ENCODE data around the gene OR52H1. TPM values are rescaled to one million over a fixed set of nuclear protein-coding genes. Genes with fewer than 3 reads are reported as not detected.
"Not testable (repeated sequence)": the region's sequence is repeated elsewhere in the genome, so short reads cannot be mapped to it uniquely, and the experiment has no call there.

Gene OR52H1
- total RNA-seq (0.05 TPM), polyA plus RNA-seq (not detected)
- long read RNA-seq, donor 1 = 0 reads
- long read RNA-seq, donor 2 = 0 reads
- long read RNA-seq, donor 3 = 0 reads
- long read RNA-seq, donor 4 = 0 reads
- long read RNA-seq, donor 5 = 0 reads
- long read RNA-seq, donor 6 = 0 reads
- long read RNA-seq, donor 7 = 0 reads
- long read RNA-seq, donor 8 = 0 reads
- long read RNA-seq, donor 9 = 0 reads
- long read RNA-seq, donor 10 = 0 reads

GRCh38 chr11:5548440-5548839, at the start of gene OR52H1:
Gene OR52H1, minus strand, starts transcription at chr11:5548540. Its CDS starts 3,035 bp downstream, at chr11:5545505.
- Histone ChIP-seq H3K4me3 (ENCODE audit: low read length in 2 of 2) (no peak within 1 kb of the TSS), H3K36me3 (ENCODE audit: control insufficient read depth in 2 of 2, insufficient read depth in 2 of 2, low read length in 1 of 2) (no peaks in the 10 kb centered on the region), H3K4me1 (ENCODE audit: control insufficient read depth in 2 of 2, insufficient read depth in 2 of 2, low read length in 2 of 2) (no peaks in the 10 kb centered on the region), H3K9me3 (ENCODE audit: control insufficient read depth in 2 of 2, insufficient read depth in 1 of 2, low read length in 1 of 2) (no peaks in the 10 kb centered on the region), H3K27ac (ENCODE audit: low read depth in 1 of 2, low read length in 1 of 2) (no peak within 1 kb of the TSS), H3K27me3 (ENCODE audit: control insufficient read depth in 2 of 2, insufficient read depth in 1 of 2, low read length in 1 of 2) (no peaks in the 10 kb centered on the region)
- 91% methylated on average over 1 of the region's 1 CpG for WGBS
- no peak for DNase-seq (ENCODE audit: low read depth in 6 of 9, low spot score in 9 of 9)

DNA sequence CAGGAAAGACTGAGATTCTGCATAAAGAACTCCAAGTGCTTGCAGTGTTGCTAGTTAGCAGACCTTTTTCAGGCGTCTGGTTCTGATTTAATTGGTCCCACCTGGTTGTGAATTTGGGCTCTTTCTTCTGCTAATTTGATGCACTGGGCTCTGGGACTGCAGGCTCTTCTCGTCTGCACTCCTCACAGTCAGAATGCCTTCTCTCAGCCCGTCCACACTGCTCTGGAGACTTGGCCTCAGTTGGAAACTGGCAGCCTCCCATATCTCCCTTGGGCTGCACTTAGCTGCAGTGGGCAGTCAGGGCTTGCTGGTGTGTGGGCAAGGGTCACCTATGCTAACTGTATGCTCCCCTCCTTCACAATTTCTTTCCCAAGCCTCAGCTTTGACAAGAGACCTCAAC, 49.6 kb upstream of the OR52H1 start:
- H3K9me3 ChIP-seq (ENCODE audit: control insufficient read depth in 2 of 2, insufficient read depth in 1 of 2, low read length in 1 of 2) = no peaks in the 10 kb centered on the region
- no peaks in the 10 kb centered on the region for H3K27me3 ChIP-seq (ENCODE audit: control insufficient read depth in 2 of 2, insufficient read depth in 1 of 2, low read length in 1 of 2)
- WGBS = 96% methylated on average over 3 of the region's 3 CpGs
- peaks cover 0 to 7% of the 10 kb centered on the region in 2 donors for H3K4me1 ChIP-seq (ENCODE audit: control insufficient read depth in 2 of 2, insufficient read depth in 2 of 2, low read length in 2 of 2)
- no peak for DNase-seq (ENCODE audit: low read depth in 6 of 9, low spot score in 9 of 9)
- no peaks in the 10 kb centered on the region for H3K36me3 ChIP-seq (ENCODE audit: control insufficient read depth in 2 of 2, insufficient read depth in 2 of 2, low read length in 1 of 2)
- H3K4me3 ChIP-seq (ENCODE audit: low read length in 2 of 2) = no peak overlapping the region
- H3K27ac ChIP-seq (ENCODE audit: low read depth in 1 of 2, low read length in 1 of 2) = no peak overlapping the region

GRCh38 chr11:5596607-5597201, 48.4 kb upstream of the OR52H1 start, which contains the start of gene TRIM6:
Gene TRIM6, plus strand, starts transcription at chr11:5596637. Its CDS starts 261 bp downstream, at chr11:5596898.
- peaks cover 0 to 7% of the 10 kb centered on the region in 2 donors for H3K4me1 ChIP-seq (ENCODE audit: control insufficient read depth in 2 of 2, insufficient read depth in 2 of 2, low read length in 2 of 2)
- H3K36me3 ChIP-seq (ENCODE audit: control insufficient read depth in 2 of 2, insufficient read depth in 2 of 2, low read length in 1 of 2) = no peaks in the 10 kb centered on the region
- H3K27ac ChIP-seq (ENCODE audit: low read depth in 1 of 2, low read length in 1 of 2) = no peak within 1 kb of the TSS
- H3K4me3 ChIP-seq (ENCODE audit: low read length in 2 of 2) = peak within 1 kb of the TSS; percentile 26 to 37
- DNase-seq (ENCODE audit: low read depth in 6 of 9, low spot score in 9 of 9) = peak in 5 of 9 donors; percentile 3 to 42 (median 12)
- H3K9me3 ChIP-seq (ENCODE audit: control insufficient read depth in 2 of 2, insufficient read depth in 1 of 2, low read length in 1 of 2) = no peaks in the 10 kb centered on the region
- H3K27me3 ChIP-seq (ENCODE audit: control insufficient read depth in 2 of 2, insufficient read depth in 1 of 2, low read length in 1 of 2) = no peaks in the 10 kb centered on the region
- WGBS = 12% methylated on average over 20 of the region's 20 CpGs

- H3K4me3 ChIP-seq (ENCODE audit: low read length in 2 of 2) = no peak overlapping the region
- peaks cover 0 to 7% of the 10 kb centered on the region in 2 donors for H3K4me1 ChIP-seq (ENCODE audit: control insufficient read depth in 2 of 2, insufficient read depth in 2 of 2, low read length in 2 of 2)
- no peaks in the 10 kb centered on the region for H3K9me3 ChIP-seq (ENCODE audit: control insufficient read depth in 2 of 2, insufficient read depth in 1 of 2, low read length in 1 of 2)
- H3K36me3 ChIP-seq (ENCODE audit: control insufficient read depth in 2 of 2, insufficient read depth in 2 of 2, low read length in 1 of 2) = no peaks in the 10 kb centered on the region
- H3K27me3 ChIP-seq (ENCODE audit: control insufficient read depth in 2 of 2, insufficient read depth in 1 of 2, low read length in 1 of 2) = no peaks in the 10 kb centered on the region
- no peak for DNase-seq (ENCODE audit: low read depth in 6 of 9, low spot score in 9 of 9)
- WGBS = 67% methylated on average over 1 of the region's 1 CpG
- H3K27ac ChIP-seq (ENCODE audit: low read depth in 1 of 2, low read length in 1 of 2) = no peak overlapping the region
These were observed 44.8 kb upstream of the OR52H1 start for GRCh38 chr11:5593146-5593545.

DNA sequence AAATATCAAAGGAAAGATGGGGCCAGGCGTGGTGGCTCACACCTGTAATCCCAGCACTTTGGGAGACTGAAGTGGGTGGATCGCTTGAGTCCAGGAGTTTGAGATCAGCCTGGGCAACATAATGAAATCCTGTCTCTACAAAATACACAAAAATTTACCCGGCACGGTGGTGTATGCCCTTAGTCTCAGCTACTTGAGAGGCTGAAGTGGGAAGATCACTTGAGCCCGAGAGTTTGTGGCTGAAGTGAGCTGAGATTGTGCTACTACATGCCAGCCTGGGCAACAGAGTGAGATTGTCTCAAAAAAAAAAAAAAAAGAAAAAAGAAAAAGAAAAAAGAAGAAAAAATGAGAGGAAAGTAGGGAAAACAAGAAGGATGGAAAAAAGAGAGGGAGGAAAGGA, 44.3 kb upstream of the OR52H1 start:
- Histone ChIP-seq H3K27ac (ENCODE audit: low read depth in 1 of 2, low read length in 1 of 2) (no peak overlapping the region), H3K27me3 (ENCODE audit: control insufficient read depth in 2 of 2, insufficient read depth in 1 of 2, low read length in 1 of 2) (no peaks in the 10 kb centered on the region), H3K9me3 (ENCODE audit: control insufficient read depth in 2 of 2, insufficient read depth in 1 of 2, low read length in 1 of 2) (no peaks in the 10 kb centered on the region), H3K4me1 (ENCODE audit: control insufficient read depth in 2 of 2, insufficient read depth in 2 of 2, low read length in 2 of 2) (peaks cover 0 to 7% of the 10 kb centered on the region in 2 donors), H3K4me3 (ENCODE audit: low read length in 2 of 2) (no peak overlapping the region), H3K36me3 (ENCODE audit: control insufficient read depth in 2 of 2, insufficient read depth in 2 of 2, low read length in 1 of 2) (no peaks in the 10 kb centered on the region)
- DNase-seq (ENCODE audit: low read depth in 6 of 9, low spot score in 9 of 9) = no peak
- 96% methylated on average over 5 of the region's 5 CpGs for WGBS

GRCh38 chr11:5591613-5592012, 43.3 kb upstream of the OR52H1 start:
- Histone ChIP-seq H3K27ac (ENCODE audit: low read depth in 1 of 2, low read length in 1 of 2) (no peak overlapping the region), H3K36me3 (ENCODE audit: control insufficient read depth in 2 of 2, insufficient read depth in 2 of 2, low read length in 1 of 2) (no peaks in the 10 kb centered on the region), H3K9me3 (ENCODE audit: control insufficient read depth in 2 of 2, insufficient read depth in 1 of 2, low read length in 1 of 2) (no peaks in the 10 kb centered on the region), H3K4me3 (ENCODE audit: low read length in 2 of 2) (no peak overlapping the region), H3K27me3 (ENCODE audit: control insufficient read depth in 2 of 2, insufficient read depth in 1 of 2, low read length in 1 of 2) (no peaks in the 10 kb centered on the region), H3K4me1 (ENCODE audit: control insufficient read depth in 2 of 2, insufficient read depth in 2 of 2, low read length in 2 of 2) (peaks cover 0 to 5% of the 10 kb centered on the region in 2 donors)
- no peak for DNase-seq (ENCODE audit: low read depth in 6 of 9, low spot score in 9 of 9)
- WGBS = 94% methylated on average over 3 of the region's 3 CpGs

DNA sequence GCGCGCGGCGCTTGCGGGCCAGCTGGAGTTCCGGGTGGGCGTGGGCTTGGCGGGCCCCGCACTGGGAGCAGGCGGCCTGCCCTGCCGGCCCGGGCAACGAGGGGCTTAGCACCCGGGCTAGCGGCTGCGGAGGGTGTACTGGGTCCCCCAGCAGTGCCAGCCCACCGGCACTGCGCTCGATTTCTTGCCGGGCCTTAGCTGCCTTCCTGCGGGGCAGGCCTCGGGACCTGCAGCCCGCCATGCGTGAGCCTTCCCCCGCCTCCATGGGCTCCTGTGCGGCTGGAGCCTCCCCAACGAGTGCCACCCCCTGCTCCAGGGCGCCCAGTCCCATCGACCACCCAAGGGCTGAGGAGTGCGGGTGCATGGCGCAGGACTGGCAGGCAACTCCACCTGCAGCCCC, 41.6 kb upstream of the OR52H1 start:
- not testable (repeated sequence) for H3K4me3 ChIP-seq (ENCODE audit: low read length in 2 of 2); DNase-seq (ENCODE audit: low read depth in 6 of 9, low spot score in 9 of 9); H3K27me3 ChIP-seq (ENCODE audit: control insufficient read depth in 2 of 2, insufficient read depth in 1 of 2, low read length in 1 of 2); H3K4me1 ChIP-seq (ENCODE audit: control insufficient read depth in 2 of 2, insufficient read depth in 2 of 2, low read length in 2 of 2); H3K9me3 ChIP-seq (ENCODE audit: control insufficient read depth in 2 of 2, insufficient read depth in 1 of 2, low read length in 1 of 2); H3K36me3 ChIP-seq (ENCODE audit: control insufficient read depth in 2 of 2, insufficient read depth in 2 of 2, low read length in 1 of 2); H3K27ac ChIP-seq (ENCODE audit: low read depth in 1 of 2, low read length in 1 of 2)
- WGBS = 98% methylated on average over 31 of the region's 31 CpGs

DNA sequence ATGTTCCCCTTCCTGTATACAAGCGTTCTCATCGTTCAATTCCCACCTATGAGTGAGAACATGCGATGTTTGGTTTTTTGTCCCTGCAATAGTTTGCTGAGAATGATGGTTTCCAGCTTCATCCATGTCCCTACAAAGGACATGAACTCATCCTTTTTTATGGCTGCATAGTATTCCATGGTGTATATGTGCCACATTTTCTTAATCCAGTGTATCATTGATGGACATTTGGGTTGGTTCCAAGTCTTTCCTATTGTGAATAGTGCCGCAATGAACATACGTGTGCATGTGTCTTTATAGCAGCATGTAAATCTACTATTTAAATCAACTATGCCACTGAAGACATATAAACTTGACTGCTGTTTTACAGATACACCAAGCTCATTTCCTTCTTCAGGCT, 36.1 kb upstream of the OR52H1 start:
- not testable (repeated sequence) for DNase-seq (ENCODE audit: low read depth in 6 of 9, low spot score in 9 of 9); H3K4me3 ChIP-seq (ENCODE audit: low read length in 2 of 2); H3K4me1 ChIP-seq (ENCODE audit: control insufficient read depth in 2 of 2, insufficient read depth in 2 of 2, low read length in 2 of 2); H3K27me3 ChIP-seq (ENCODE audit: control insufficient read depth in 2 of 2, insufficient read depth in 1 of 2, low read length in 1 of 2); H3K27ac ChIP-seq (ENCODE audit: low read depth in 1 of 2, low read length in 1 of 2); H3K9me3 ChIP-seq (ENCODE audit: control insufficient read depth in 2 of 2, insufficient read depth in 1 of 2, low read length in 1 of 2); H3K36me3 ChIP-seq (ENCODE audit: control insufficient read depth in 2 of 2, insufficient read depth in 2 of 2, low read length in 1 of 2)
- WGBS = 91% methylated on average over 5 of the region's 5 CpGs

DNA sequence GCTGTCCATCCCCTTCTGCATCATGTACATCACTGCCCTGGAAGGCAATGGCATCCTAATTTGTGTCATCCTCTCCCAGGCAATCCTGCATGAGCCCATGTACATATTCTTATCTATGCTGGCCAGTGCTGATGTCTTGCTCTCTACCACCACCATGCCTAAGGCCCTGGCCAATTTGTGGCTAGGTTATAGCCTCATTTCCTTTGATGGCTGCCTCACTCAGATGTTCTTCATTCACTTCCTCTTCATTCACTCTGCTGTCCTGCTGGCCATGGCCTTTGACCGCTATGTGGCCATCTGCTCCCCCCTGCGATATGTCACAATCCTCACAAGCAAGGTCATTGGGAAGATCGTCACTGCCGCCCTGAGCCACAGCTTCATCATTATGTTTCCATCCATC, 32.7 kb upstream of the OR52H1 start:
- Histone ChIP-seq H3K36me3 (ENCODE audit: control insufficient read depth in 2 of 2, insufficient read depth in 2 of 2, low read length in 1 of 2) (no peaks in the 10 kb centered on the region), H3K9me3 (ENCODE audit: control insufficient read depth in 2 of 2, insufficient read depth in 1 of 2, low read length in 1 of 2) (no peaks in the 10 kb centered on the region), H3K4me1 (ENCODE audit: control insufficient read depth in 2 of 2, insufficient read depth in 2 of 2, low read length in 2 of 2) (no peaks in the 10 kb centered on the region), H3K27ac (ENCODE audit: low read depth in 1 of 2, low read length in 1 of 2) (no peak overlapping the region), H3K27me3 (ENCODE audit: control insufficient read depth in 2 of 2, insufficient read depth in 1 of 2, low read length in 1 of 2) (no peaks in the 10 kb centered on the region), H3K4me3 (ENCODE audit: low read length in 2 of 2) (no peak overlapping the region)
- DNase-seq (ENCODE audit: low read depth in 6 of 9, low spot score in 9 of 9) = no peak
- 83% methylated on average over 4 of the region's 4 CpGs for WGBS

All from thymus (tissue), 14 donors.